Nephron (organoid): ENCODE results near the gene TSPAN17.

Source experiments
- H3K27ac Mint-ChIP-seq, 3 experiments: 2 replicates each; pipeline ENCODE4 v1.8.0; 2020; ENCODE audit warnings: mixed read lengths in 3 of 3, mild to moderate bottlenecking in 2 of 3, moderate library complexity in 1 of 3
- H3K27me3 Mint-ChIP-seq: 2 replicates; pipeline ENCODE4 v1.8.0; 2021; ENCODE audit warnings: low read depth, mild to moderate bottlenecking, moderate library complexity, mixed read lengths
- H3K36me3 Mint-ChIP-seq: 2 replicates; pipeline ENCODE4 v1.8.0; 2020; ENCODE audit warnings: low read depth, mixed read lengths
- H3K4me1 Mint-ChIP-seq: 2 replicates; pipeline ENCODE4 v1.8.0; 2020; ENCODE audit warnings: mixed read lengths
- H3K4me3 Mint-ChIP-seq, 3 experiments: 2 replicates each; pipeline ENCODE4 v1.8.0; 2020; ENCODE audit warnings: mild to moderate bottlenecking in 3 of 3, mixed read lengths in 3 of 3, moderate library complexity in 2 of 3
- H3K9me3 Mint-ChIP-seq: 2 replicates; pipeline ENCODE4 v1.8.0; 2020; ENCODE audit warnings: mixed read lengths
- CTCF ChIP-seq, 3 experiments: fragments of 200-600 bp; sonication (generic); IDR thresholded peaks; one replicate each; pipeline ENCODE4 v1.5.0; 2021; ENCODE audit warnings: antibody characterized with exemption in 3 of 3; ENCODE audit not compliant: unreplicated experiment in 3 of 3

Gene TSPAN17

GRCh38 chr5:176673651-176674583 lies 26.6 kb downstream of the TSPAN17 start:
- Mint-ChIP-seq H3K36me3 (no peaks in the 10 kb centered on the region), H3K27me3 (peaks cover 42% of the 10 kb centered on the region), H3K4me1 (no peaks in the 10 kb centered on the region), H3K27ac (no peak overlapping the region), H3K9me3 (no peaks in the 10 kb centered on the region), H3K4me3 (no peak overlapping the region)
- no peak for TF ChIP-seq CTCF (IDR thresholded peaks at IDR 0.05; ENCODE audit: unreplicated experiment in 3 of 3)

GRCh38 chr5:176674799-176675198 lies 27.5 kb downstream of the TSPAN17 start:
- no peaks in the 10 kb centered on the region for H3K9me3 Mint-ChIP-seq
- no peak overlapping the region for H3K4me3 Mint-ChIP-seq
- peaks cover 47% of the 10 kb centered on the region for H3K27me3 Mint-ChIP-seq
- no peaks in the 10 kb centered on the region for H3K4me1 Mint-ChIP-seq
- TF ChIP-seq CTCF (IDR thresholded peaks at IDR 0.05; ENCODE audit: unreplicated experiment in 3 of 3): no peak
- H3K36me3 Mint-ChIP-seq: no peaks in the 10 kb centered on the region
- no peak overlapping the region for H3K27ac Mint-ChIP-seq

- Mint-ChIP-seq H3K27me3 (peaks cover 57% of the 10 kb centered on the region), H3K36me3 (no peaks in the 10 kb centered on the region), H3K9me3 (no peaks in the 10 kb centered on the region), H3K4me3 (no peak overlapping the region), H3K4me1 (no peaks in the 10 kb centered on the region), H3K27ac (no peak overlapping the region)
- peak; percentile 54 to 58 (median 56) for TF ChIP-seq CTCF (IDR thresholded peaks at IDR 0.05; ENCODE audit: unreplicated experiment in 3 of 3)
These were observed 28.5 kb downstream of the TSPAN17 start for GRCh38 chr5:176675676-176676360.

GRCh38 chr5:176676361-176676824 lies 29.1 kb downstream of the TSPAN17 start:
- Mint-ChIP-seq H3K27ac (peak overlapping the region in 1 of 3 experiments; percentile 72), H3K36me3 (no peaks in the 10 kb centered on the region), H3K27me3 (peaks cover 59% of the 10 kb centered on the region), H3K4me1 (no peaks in the 10 kb centered on the region), H3K9me3 (no peaks in the 10 kb centered on the region), H3K4me3 (no peak overlapping the region)
- TF ChIP-seq CTCF (IDR thresholded peaks at IDR 0.05; ENCODE audit: unreplicated experiment in 3 of 3): no peak

GRCh38 chr5:176677209-176677939 lies 30.1 kb downstream of the TSPAN17 start:
- Mint-ChIP-seq H3K27ac (peak overlapping the region in 2 of 3 experiments; percentile 34 to 72), H3K36me3 (no peaks in the 10 kb centered on the region), H3K27me3 (peaks cover 62% of the 10 kb centered on the region), H3K4me3 (no peak overlapping the region), H3K9me3 (no peaks in the 10 kb centered on the region), H3K4me1 (no peaks in the 10 kb centered on the region)
- no peak for TF ChIP-seq CTCF (IDR thresholded peaks at IDR 0.05; ENCODE audit: unreplicated experiment in 3 of 3)
